AG04449 (cell line): ENCODE data around the gene PCYT1B.
"Not testable (repeated sequence)": the region's sequence is repeated elsewhere in the genome, so short reads cannot be mapped to it uniquely, and the experiment has no call there.

ENCODE experiments used
- CTCF ChIA-PET: fragments of 350-600 bp; formaldehyde crosslinking; extraction: SDS; loops from one replicate; lab custom pipeline; 2021; ENCODE audit warnings: antibody characterized with exemption; lab: Yijun Ruan, JAX
- POLR2A ChIA-PET: fragments of 400-600, 350-600 bp; formaldehyde crosslinking; extraction: SDS; loops from one replicate; lab custom pipeline; 2020; ENCODE audit warnings: antibody characterized with exemption, inconsistent platforms; lab: Yijun Ruan, JAX
- DNase-seq: peaks from one replicate; pipeline ENCODE4 v3.0.0-alpha.2; 2010; ENCODE audit warnings: low read depth, low spot score
- H3K4me3 ChIP-seq: 2 replicates; pipeline ENCODE4 v1.5.1; 2011; ENCODE audit warnings: low read depth, mild to moderate bottlenecking, control low read depth, low read length
- TF ChIP-seq, protein P1 (sequence below): IDR thresholded peaks from one replicate; pipeline ENCODE4 v1.5.1; 2011; ENCODE audit warnings: mild to moderate bottlenecking, moderate library complexity, low read length, control low read depth, inconsistent platforms; ENCODE audit not compliant: insufficient read depth; ENCODE audit errors: missing control alignments

PCYT1B gene

DNA sequence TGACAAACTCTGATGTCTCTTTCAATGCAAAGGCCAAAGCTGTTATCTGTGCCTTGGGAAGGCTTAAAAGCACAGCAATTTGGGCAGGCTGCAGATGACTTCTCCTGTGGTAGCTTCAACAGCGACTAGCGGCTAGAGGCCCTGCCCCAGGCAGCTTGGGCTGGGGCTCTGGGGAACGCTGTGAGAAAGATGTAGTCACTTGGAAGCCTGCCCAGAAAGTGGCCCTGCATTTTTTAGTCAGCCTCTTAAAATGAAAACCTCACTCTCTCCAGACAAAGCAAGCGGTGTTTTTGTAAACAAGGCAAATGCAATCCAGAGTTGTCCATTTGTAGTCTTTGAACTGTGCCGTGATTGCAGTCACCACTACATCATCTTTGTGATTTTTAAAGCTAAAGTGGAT lies 27.5 kb downstream of the PCYT1B start:
- TF ChIP-seq, protein P1, sequence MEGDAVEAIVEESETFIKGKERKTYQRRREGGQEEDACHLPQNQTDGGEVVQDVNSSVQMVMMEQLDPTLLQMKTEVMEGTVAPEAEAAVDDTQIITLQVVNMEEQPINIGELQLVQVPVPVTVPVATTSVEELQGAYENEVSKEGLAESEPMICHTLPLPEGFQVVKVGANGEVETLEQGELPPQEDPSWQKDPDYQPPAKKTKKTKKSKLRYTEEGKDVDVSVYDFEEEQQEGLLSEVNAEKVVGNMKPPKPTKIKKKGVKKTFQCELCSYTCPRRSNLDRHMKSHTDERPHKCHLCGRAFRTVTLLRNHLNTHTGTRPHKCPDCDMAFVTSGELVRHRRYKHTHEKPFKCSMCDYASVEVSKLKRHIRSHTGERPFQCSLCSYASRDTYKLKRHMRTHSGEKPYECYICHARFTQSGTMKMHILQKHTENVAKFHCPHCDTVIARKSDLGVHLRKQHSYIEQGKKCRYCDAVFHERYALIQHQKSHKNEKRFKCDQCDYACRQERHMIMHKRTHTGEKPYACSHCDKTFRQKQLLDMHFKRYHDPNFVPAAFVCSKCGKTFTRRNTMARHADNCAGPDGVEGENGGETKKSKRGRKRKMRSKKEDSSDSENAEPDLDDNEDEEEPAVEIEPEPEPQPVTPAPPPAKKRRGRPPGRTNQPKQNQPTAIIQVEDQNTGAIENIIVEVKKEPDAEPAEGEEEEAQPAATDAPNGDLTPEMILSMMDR = no peak
- no peak overlapping the region for H3K4me3 ChIP-seq
- ChIA-PET CTCF (no interaction called here), POLR2A (no interaction called here)
- DNase-seq = peak; percentile 0

DNA sequence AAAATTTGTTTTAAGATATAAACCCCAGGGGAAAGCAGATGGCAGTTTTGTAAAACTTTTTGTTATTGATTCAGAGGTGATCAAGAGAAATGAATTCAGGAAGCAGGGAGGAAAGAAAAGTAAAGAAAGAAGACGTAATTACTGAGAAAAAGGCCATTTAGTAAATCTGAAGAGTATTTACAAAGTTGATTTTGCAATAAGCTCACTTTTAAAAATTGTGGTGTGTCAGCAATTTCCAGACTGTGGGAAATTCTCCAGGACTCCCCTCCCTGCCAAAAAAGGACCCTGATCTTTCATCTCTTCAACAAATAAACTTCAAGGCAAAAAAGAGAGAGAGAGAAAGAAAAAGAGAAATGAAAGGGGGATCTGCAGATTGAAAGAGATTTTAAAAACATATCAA lies 36.6 kb downstream of the PCYT1B start:
- ChIA-PET CTCF (no interaction called here), POLR2A (no interaction called here)
- TF ChIP-seq, protein P1 = no peak
- no peak for DNase-seq
- H3K4me3 ChIP-seq = no peak overlapping the region

DNA sequence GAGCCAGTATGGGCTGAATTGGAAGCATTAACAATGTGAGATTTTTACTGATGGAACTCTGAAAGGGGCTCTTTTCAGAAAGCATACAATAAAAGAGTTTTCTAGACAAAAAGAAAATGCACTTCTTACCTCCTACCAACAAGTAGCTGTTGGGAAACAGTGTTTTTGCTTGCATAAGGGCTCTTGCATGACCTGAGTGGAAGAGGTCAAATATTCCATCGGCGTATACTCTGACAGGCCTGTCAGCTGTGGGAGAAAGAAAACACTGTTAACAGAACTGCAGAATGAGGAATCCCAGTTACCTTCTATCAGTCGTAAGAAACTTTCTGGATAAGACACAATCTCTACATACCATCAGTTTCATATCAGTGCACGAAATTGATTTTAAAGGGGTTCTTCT lies 39.5 kb downstream of the PCYT1B start:
- CTCF ChIA-PET = no interaction called here
- TF ChIP-seq, protein P1 = no peak
- POLR2A ChIA-PET = no interaction called here

DNA sequence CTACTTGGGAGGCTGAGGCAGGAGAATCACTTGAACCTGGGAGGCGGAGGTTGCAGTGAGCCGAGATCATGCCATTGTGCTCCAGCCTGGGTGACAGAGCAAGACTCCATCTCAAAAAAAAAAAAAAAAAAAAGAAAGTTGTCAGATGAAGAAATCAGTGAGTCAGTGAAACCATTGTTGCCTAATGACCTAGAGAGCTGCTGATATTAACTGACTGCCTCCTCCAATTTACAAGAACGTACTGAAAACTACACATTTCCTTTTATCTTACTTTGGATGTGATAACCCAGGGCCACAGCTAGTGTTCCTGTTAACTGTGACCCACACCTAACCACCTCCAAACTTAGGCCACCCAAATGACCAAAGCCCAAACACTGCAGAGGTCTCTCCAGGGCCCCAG lies 41.2 kb downstream of the PCYT1B start:
- H3K4me3 ChIP-seq, DNase-seq, POLR2A ChIA-PET, CTCF ChIA-PET: not testable (repeated sequence)

More for the DNA sequence above, 39.5 kb downstream of the PCYT1B start:
- no peak for DNase-seq
- no peak overlapping the region for H3K4me3 ChIP-seq

DNA sequence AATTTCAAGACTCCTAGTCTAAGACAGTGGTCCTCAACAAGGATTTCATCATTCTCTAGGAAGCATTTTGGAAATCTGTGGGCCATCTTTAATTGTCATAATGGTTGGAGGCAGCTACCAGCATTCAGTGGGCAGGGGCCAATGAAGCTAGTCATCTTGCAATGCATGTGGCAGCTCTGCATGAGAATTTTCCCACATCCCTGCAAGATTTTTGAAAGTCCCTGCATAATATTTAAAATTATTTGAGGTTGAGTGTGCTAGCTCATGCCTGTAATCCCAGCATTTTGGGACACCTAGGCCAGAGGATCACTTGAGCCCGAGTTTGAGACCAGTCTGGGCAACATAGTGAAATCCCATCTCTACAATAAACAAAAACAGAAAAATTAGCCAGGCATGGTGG lies 44.0 kb downstream of the PCYT1B start:
- ChIA-PET POLR2A (no interaction called here), CTCF (no interaction called here)
- TF ChIP-seq, protein P1 = no peak
- DNase-seq = no peak
- no peak overlapping the region for H3K4me3 ChIP-seq

DNA sequence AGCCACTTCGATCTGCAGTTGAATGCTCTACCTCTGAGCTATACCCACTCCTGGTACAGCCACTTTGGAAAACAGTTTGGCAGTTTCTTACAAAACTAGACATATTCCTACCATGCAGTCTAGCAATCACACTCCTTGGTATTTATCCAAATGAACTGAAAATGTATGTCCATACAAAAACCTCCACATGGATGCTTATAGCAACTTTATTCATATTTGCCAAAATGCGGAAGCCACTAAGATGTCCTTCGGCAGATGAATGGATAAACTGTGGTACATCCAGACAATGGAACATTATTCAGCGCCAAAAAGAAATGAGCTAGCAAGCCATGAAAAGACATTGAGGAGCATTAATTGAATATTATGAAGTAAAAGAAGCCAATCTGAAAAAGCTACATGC lies 45.3 kb downstream of the PCYT1B start:
- no peak overlapping the region for H3K4me3 ChIP-seq
- TF ChIP-seq, protein P1 = no peak
- CTCF ChIA-PET = no interaction called here
- no peak for DNase-seq
- POLR2A ChIA-PET = no interaction called here

DNA sequence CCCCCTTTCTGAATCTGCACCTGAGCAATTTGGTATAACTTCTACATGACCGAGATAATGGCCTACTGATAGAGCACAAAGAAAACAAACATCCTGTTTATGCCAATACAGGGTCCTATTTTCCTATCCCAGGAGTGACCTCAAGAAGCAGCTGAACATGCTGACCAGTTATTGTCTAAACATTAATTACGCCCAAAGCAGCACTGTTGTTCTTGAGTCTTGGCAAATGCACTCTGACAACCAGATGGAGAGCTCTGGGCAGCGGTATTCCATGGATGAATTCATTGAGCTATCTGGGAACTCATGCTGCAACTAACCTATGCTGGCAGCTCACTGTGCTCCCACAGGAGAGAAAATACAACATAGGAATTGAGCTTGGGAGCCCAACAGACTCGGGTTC lies 52.6 kb downstream of the PCYT1B start:
- POLR2A ChIA-PET = no interaction called here
- TF ChIP-seq, protein P1 = no peak
- DNase-seq = no peak

More for the DNA sequence above, 52.6 kb downstream of the PCYT1B start:
- CTCF ChIA-PET = no interaction called here
- H3K4me3 ChIP-seq = no peak overlapping the region
